ENCODE results near the gene MAVS. TPM values are rescaled to one million over a fixed set of nuclear protein-coding genes. Genes with fewer than 3 reads are reported as not detected.

Gene MAVS
- total RNA-seq, 1 experiment from 2014 or later: 32.3 TPM

DNA sequence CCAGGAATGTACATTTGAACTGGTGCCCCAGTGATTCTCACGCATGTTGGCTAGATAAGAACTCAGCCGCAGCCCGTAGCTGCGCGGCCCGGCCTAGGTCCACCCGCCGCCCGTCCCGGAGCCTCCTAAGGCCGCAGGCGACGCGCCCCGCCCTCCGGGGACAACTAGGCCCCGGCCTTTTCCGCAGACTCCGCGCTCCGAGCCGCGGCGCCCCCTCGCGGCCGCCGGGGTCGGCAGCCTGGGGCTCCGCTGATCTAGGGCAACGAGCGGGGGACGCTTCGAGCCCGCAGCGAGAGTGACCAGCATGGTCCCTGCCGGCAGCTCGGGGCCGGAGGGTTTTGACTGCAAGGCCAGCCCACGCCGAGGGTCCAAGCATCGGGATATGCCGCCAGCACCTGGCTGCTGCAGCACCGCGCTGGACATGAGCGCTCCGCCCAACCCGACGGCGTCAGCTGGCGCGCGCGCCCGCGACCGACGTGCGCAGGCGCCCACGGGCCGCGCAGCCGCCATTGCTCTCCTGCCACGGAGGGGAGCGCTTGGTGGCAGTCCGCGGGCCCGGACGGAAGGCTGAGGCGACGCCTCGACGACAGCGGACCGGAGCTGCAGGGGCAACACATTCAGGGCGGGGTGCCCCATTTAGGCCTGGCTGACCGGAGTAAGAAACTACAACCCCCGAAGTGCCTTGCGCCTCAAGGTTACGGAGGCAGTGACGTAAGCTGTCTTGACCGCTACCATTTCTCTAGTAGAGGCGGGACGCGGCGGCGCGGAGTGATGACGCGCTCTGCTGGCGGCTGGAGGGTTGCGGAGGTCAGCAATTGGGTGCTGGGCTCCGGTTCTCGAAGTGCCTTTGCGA lies 26.4 kb upstream of the MAVS start, which contains the start of gene AP5S1:
Gene AP5S1, plus strand, starts transcription at position 500 of the 853 bp plus-strand sequence. CDS start 1,571 bp downstream, outside the sequence.
- POLR2A ChIA-PET: interaction anchor here (0.5 to 0.9 kb wide), 3 partner anchors 19 to 39 kb away, joined by 3 to 4 read pairs (median 3); partner anchors contain the start of gene SPEF1
- CTCF ChIA-PET: interaction anchor here (0.6 to 1.9 kb wide), 6 partner anchors 15 to 39 kb away, joined by 3 to 7 read pairs (median 5); partner anchors contain the start of gene SPEF1
- BruUV-seq (replicated peaks): no TSS peak

More for the DNA sequence above, 26.4 kb upstream of the MAVS start, which contains the start of gene AP5S1:
- ATAC-seq: peak; percentile 91
- Histone ChIP-seq H3K4me3 (ENCODE audit: low read depth in 2 of 2, low read length in 2 of 2) (peak within 1 kb of the TSS; percentile 60 to 74), H3K27ac (ENCODE audit: low read length) (peak within 1 kb of the TSS; percentile 89), H3K4me1 (ENCODE audit: control insufficient read depth, insufficient read depth, low read length) (peaks cover 23% of the 10 kb centered on the region), H3K9me3 (ENCODE audit: control insufficient read depth, insufficient read depth, low read depth, low read length) (no peaks in the 10 kb centered on the region), H3K27me3 (ENCODE audit: control insufficient read depth, insufficient read depth, low read length) (no peaks in the 10 kb centered on the region), H3K36me3 (ENCODE audit: control insufficient read depth, insufficient read depth, low read length) (0 out of 2 replicates have a peak, but pooled peaks cover 4% of the 10 kb centered on the region)
- peak; percentile 88 for DNase-seq (ENCODE audit: low read depth, low spot score)
- in situ Hi-C loops (cut with HindIII; ENCODE audit: low pct_unique_long_range_greater_than_20kb, low sequenced_read_pairs): no loop called here
- intact Hi-C loops (cut with micrococcal nuclease; ENCODE audit: unreplicated experiment): loop anchor here (2.0 kb wide), 1 partner anchor 31 kb away; no protein-coding TSS in a partner anchor
- TF ChIP-seq, protein P1, sequence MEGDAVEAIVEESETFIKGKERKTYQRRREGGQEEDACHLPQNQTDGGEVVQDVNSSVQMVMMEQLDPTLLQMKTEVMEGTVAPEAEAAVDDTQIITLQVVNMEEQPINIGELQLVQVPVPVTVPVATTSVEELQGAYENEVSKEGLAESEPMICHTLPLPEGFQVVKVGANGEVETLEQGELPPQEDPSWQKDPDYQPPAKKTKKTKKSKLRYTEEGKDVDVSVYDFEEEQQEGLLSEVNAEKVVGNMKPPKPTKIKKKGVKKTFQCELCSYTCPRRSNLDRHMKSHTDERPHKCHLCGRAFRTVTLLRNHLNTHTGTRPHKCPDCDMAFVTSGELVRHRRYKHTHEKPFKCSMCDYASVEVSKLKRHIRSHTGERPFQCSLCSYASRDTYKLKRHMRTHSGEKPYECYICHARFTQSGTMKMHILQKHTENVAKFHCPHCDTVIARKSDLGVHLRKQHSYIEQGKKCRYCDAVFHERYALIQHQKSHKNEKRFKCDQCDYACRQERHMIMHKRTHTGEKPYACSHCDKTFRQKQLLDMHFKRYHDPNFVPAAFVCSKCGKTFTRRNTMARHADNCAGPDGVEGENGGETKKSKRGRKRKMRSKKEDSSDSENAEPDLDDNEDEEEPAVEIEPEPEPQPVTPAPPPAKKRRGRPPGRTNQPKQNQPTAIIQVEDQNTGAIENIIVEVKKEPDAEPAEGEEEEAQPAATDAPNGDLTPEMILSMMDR (IDR thresholded peaks at IDR 0.05): peak; percentile 99
- TF ChIP-seq REST (IDR thresholded peaks at IDR 0.05; ENCODE audit: insufficient read depth in 1 of 2, low read depth in 2 of 2, low read length in 1 of 2) (no peak; a peak in 1 of 4 replicates), TCF7L2 (IDR thresholded peaks at IDR 0.05; ENCODE audit: low read depth, low read length) (no peak), POLR2AphosphoS5 (IDR thresholded peaks at IDR 0.05; ENCODE audit: low read depth, low read length) (peak; percentile 89), SIN3A (IDR thresholded peaks at IDR 0.05; ENCODE audit: borderline replicate concordance, insufficient read depth, low read depth, low read length) (no peak; the same call in 1 of the 2 replicates)

All from Panc1 (cell line).